Measurements from ENCODE around the gene ADAMTS16.

The ADAMTS16 gene

DNA sequence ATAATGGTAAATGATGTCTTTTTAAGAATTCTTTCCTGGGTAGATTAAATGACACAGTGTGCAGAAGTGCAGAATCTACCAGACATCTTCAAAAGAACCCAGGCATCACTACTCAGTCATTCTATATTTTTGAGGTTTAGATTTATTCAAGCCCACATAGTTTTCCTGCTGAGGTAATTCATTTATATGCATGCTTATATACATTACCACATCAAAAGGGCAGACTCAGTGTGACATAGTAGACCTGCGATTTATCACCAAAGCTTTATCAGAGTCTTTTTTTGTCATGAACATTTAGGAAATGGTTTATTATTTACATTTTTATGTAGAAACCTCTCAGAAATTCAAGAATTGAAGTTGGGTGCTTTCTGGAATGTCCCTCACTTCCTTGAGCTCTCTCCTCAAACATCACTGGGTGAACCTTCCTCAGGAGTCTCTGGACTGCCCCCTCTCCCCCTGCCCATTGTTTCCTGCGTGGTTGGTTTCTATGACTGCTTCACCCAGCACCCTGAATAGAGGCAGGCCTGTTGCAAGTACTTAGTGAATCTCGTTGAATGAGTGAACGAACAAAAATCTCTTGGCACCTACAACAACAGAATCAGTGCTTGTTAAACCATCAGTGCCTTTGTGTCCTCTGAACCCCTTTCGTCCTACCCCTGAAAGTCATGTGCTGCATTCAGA lies 42.5 kb downstream of the ADAMTS16 start:
- no peak for DNase-seq (ENCODE audit: low read depth in 1 of 2, low spot score in 1 of 2)

DNA sequence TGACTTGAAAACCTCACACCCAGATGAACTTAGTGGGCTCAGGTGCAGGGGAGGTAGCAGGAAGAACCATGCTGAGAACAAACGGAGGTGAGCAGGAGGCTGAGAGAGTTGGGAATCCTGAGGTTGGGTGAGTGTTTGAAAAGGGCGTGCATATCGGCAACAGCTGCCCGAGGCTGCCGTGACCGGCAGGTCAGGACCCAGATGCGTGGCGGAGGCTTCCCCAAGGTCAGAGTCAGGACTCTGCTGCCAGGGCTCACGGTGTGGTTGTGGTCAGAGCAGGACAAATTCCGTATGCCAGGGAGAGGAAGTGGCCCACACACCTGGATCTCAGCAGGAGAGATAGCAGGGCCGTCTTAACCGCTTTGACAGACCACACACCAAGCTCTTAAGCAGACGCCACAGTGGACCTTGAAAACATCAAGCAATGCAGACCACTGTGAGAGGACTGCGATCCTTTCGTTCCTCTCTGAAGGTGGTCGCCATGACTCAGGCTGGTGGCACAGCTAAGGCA lies 43.1 kb downstream of the ADAMTS16 start:
- DNase-seq (ENCODE audit: low read depth in 1 of 2, low spot score in 1 of 2), result no peak

DNA sequence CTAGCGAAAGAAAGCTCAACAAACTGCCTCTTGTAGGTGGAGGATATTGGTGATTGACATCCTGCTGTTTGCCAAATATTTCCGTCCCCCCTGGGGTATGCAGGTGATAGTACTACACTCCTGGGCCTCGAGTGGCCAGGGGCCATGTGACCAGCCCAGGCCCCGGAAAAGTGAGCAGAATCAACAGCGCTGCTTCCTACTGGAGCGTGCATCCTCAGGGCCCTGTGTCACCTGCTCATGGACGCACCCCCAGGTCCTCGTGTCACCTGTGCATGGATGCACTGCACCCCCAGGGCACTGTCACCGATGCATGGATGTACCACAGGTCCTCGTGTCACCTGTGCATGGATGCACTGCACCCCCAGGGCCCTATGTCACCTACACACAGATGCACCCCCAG lies 43.8 kb downstream of the ADAMTS16 start:
- DNase-seq (ENCODE audit: low read depth in 1 of 2, low spot score in 1 of 2), result no peak

DNA sequence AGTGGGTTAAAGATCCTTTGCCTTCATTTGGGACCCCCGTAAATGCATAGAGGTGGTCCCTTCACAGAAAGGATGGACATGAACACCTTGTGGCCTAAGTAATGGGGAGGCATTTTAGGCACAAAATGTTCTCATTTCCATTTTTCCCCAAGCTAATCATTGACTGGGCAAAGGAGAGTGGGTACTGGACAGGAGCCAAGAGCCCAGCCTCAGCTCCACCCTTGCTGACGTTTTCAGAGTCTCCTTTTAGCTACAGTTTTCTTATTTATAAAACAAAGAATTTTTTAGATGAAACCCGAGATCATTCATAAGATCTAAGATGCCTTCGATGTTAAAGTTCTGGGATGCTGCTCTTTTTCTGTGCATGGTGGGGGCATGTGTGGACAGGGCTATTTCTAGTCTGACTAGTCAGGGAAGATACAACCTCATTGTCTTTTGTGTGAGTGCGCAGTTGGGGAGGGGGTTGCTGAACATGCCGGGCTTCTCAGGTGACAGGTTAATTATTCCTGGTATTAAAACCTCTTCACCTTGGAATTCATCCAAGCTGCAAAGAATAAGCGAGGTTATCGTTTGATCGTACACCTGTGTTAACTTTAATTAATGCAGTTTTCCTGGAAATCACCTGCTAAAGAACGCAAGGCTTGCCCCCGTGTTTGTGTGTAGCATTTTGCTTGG lies 48.4 kb downstream of the ADAMTS16 start:
- DNase-seq (ENCODE audit: low read depth in 1 of 2, low spot score in 1 of 2), result no peak

DNA sequence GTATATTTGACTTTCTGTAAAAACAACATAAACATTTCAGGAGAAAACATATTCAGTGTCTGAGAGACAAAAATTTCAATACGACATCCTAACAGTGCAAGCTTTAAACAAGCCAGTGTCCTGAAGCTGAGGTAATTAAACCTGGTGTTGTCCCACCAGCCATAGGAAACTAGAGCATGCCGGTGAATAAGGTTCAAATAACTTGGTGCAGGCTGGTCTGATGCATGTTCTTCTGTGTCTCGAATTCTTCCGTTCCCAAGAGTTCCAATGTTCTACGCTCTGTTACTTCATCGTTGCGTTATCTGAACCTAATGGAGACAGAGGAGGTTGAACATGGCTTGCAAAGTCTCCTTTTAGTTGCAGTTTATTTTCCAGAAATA lies 48.9 kb downstream of the ADAMTS16 start:
- DNase-seq (ENCODE audit: low read depth in 1 of 2, low spot score in 1 of 2), result no peak

DNA sequence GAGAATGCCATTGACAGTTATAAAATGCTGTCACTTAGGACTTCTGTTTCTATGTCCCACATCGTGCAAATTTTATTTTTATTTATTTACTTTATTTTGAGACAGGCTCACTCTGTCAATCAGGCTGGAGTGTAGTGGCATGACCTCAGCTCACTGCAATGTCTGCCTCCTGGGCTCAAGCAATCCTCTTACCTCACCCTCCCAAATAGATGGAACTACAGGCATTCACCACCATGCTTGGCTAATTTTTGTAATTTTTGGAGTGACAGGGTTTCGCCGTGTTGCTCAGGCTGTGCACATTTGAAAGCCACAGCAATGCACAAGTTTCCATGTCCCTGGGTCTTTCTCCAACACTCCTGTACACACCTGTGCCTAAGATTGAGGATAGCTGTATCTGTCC lies 51.8 kb downstream of the ADAMTS16 start:
- DNase-seq (ENCODE audit: low read depth in 1 of 2, low spot score in 1 of 2), result no peak

DNA sequence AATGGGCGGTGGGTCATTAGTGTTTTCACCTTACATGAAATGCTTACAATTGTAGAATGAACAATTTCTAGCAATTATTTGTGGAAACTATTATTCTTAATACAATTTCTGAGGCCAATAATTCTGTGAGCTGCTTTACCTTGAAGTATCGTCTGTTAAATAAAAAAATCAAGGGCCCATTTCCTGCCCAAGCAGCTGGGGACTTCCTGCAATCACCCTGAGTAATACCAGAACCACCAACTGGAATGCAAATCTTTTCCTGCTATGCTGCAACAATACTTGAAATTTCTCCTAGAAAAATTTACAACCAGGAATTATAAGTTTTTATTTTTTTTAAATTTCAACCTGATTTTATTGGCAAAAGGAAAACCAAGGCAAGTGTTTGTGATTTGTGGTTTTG lies 52.6 kb downstream of the ADAMTS16 start:
- no peak for DNase-seq (ENCODE audit: low read depth in 1 of 2, low spot score in 1 of 2)

DNA sequence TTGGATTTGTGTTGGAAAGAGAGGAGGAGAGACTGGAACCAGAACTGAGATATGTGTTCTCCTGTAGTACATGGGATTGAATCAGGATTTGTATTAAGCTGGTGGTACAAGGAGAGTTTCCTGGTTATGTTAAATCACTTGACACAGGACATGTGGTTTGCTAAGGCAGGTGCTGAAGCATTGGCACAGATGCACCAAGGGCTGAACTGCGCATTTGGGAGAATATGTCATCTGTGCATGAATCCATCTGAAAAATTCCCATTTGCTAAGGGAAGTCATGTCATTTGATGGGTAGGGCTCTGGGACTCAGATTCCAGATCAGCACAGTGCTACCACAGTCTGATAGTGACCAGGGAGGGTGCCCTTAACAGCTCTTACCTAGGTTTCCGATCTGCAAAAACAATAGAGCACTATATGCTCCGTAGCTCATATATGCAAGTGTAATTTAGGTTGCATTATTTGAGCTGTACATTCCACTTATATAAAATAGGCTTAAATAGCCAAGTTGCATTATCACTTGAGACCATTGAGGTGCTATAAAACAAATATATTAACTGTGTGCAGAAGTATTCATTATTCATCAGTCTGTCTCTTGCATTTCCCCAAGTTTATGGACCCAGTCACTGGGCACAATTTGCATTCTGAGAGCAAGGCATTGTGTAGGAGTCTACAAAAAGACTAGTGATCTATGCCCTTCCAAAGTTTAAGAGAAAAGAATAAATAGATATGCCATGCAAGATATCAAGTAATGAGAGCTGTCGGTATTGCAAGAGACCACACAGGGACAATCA lies 55.2 kb downstream of the ADAMTS16 start:
- no peak for DNase-seq (ENCODE audit: low read depth in 1 of 2, low spot score in 1 of 2)

DNA sequence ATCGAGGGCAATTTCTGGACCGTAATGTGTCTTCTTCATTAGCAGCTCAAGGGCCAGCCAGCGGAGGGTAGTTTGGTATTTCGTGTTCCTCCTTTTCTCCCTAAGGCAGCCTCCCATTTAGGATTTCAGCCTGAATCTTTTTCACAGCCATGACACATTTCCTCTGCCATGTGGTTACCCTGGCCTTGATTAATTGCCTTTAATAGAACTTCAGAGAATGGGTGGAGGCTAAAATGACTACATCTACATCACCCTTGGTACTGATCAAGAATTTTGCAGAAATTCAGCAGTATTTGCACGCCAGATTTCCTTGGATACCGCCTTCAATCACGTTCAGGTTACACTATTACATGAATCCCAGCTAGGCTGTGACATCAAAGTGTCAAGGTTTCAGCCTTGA lies 58.0 kb downstream of the ADAMTS16 start:
- DNase-seq (ENCODE audit: low read depth in 1 of 2, low spot score in 1 of 2), result no peak

DNA sequence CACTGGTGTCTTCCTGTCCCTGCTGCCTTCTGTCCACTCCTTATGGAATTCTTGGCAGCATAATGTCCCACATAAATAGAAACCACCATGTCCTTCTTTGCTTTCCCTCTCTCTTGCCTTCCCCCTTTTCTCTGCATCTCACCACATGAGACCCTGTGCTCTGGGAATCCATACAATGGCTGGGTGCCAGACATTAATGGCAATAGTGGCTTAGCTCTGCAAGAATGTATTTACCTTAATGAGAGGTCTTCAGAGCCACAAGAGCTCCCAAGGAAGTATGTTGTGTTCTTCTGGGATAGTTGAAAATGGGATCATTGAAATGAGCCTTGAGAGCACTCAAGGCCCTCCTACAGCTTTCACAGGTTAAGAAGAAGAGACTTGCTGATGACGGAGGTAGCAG lies 58.7 kb downstream of the ADAMTS16 start:
- DNase-seq (ENCODE audit: low read depth in 1 of 2, low spot score in 1 of 2), result no peak

DNA sequence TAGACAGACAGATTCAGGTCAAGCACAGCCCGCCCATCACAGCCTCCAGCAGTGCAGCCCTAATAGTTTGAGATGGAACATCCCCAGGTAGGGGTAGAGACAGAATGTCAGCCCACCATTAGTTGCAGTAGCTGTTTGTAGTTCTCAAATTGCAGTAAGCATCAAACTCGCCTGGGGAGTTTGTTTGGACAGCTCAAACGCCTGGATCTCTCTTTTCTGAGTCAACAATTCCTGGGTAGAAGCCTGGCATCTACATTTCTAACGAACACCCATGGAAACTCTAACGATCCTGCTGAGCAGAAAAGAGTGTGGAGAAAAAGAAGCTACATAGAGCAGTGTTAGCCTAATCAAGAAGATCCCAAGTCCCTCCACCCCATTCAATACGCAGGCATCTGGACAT lies 59.4 kb downstream of the ADAMTS16 start:
- DNase-seq (ENCODE audit: low read depth in 1 of 2, low spot score in 1 of 2), result no peak

DNA sequence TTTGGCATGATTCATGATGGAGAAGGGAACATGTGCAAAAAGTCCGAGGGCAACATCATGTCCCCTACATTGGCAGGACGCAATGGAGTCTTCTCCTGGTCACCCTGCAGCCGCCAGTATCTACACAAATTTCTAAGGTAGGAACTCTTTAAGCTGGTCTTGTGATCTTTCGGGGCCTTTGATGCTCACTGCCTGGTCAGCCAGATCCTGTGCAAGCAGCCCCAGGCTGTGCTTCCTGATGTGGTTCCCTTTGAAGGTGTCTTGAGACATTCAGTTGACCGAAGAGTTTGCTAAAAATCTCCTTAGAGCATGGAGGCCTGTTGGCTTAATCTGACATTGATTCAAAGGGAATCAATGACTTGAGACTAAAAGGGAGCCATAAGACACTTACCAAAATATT lies 60.0 kb downstream of the ADAMTS16 start:
- DNase-seq (ENCODE audit: low read depth in 1 of 2, low spot score in 1 of 2), result no peak

DNA sequence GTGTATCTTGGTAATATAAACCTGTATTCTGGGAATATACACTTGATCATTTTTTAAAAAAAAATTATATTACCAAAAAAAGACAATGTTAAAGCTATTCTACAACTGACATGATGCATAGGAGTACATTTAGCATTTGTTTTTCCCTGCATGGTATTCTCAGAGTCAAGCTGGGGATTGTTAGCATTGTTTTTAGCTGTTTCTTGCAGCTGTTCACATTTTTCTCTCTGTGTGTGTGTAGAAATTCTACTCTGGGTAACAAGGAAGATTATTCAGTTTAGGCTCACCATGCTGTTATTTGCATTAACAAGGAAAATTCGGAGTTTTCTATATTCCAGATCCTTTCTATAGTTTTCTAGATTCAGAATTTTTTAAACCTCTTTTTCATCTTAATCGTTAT lies 62.2 kb downstream of the ADAMTS16 start:
- DNase-seq (ENCODE audit: low read depth in 1 of 2, low spot score in 1 of 2), result no peak

DNA sequence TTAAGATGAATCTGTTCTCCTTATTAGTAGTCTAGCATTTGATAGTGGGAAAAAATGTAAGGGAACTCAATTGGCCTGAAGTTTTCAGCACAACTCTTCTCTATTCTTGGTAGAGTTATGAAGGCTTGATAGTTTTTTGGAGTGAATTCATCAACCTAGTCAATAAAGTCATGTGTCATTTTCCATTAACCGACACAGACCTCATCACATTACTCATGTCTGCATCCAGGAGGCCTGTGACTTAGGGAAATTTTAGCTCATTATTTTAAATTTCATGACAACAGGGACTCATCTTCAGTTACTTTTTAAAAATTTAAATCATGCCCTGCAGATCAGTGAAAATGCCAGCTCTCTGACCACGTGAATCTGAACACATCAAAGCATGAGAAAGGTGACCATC lies 63.3 kb downstream of the ADAMTS16 start:
- no peak for DNase-seq (ENCODE audit: low read depth in 1 of 2, low spot score in 1 of 2)

DNA sequence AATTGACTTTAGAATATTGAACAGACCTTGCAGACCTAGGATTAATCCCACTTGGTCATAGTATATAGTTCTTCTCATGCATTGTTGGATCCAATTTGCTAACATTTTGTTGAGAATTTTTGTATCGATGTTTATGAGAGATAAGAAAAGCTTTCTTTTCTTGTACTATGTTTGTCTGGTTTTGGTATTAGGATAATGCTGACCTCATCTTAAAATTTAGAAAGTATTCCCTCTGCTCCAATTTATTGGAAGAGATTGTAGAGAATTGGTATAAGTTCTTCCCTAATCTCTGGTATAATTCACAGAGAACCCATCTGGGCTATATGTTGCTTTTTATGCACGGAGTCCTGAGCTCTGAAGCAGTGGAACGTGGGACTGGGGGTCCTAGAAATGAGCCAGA lies 67.7 kb downstream of the ADAMTS16 start:
- DNase-seq (ENCODE audit: low read depth in 1 of 2, low spot score in 1 of 2), result no peak

DNA sequence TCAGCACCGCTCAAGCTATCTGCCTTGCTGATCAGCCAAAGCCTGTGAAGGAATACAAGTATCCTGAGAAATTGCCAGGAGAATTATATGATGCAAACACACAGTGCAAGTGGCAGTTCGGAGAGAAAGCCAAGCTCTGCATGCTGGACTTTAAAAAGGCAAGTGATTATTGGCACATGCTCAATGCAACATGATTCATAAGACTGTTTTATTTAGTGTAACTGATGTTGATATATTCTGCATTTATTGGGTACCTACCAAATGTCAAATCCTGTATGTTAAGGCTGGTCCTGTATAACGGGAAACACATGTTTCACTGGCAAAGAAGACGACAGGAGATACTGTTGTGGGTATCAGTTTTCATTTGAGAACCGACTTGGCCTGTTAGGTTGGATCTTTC lies 69.0 kb downstream of the ADAMTS16 start:
- no peak for DNase-seq (ENCODE audit: low read depth in 1 of 2, low spot score in 1 of 2)

DNA sequence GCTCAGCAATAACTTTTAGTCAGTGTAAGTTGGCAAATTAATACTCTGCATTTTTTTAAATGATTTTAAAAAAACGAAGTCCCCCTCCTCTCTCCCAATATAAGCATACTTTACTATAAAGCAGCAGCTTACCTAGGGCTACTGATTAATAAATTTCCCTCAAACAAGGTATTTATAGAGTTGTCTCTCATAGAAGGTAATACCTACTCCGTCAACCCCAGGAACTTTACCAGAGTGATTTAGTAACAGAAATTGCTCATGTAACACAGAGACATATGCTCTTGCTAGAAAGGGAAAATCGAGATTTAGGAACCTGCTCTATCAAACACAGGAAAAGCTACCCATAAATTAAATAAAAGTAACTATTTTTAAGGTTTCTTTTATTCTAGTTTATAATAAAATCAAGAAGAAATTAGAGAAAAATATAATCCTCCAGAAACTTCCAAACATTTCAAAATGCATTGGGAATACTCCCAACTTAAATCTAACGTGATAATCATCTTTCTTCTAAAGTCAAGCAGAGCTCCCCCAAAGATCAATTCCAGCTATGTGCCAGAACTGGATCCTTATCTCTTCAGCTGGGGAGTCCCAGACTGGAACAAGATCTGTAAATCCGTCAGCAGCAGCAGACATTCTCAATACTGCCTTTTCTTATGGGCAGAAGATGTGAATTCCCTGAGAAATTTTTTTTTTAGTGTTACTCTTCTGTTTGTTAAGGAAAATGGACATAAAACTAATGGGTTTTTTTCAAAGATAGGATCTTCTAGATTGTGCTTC lies 69.6 kb downstream of the ADAMTS16 start:
- DNase-seq (ENCODE audit: low read depth in 1 of 2, low spot score in 1 of 2), result no peak

DNA sequence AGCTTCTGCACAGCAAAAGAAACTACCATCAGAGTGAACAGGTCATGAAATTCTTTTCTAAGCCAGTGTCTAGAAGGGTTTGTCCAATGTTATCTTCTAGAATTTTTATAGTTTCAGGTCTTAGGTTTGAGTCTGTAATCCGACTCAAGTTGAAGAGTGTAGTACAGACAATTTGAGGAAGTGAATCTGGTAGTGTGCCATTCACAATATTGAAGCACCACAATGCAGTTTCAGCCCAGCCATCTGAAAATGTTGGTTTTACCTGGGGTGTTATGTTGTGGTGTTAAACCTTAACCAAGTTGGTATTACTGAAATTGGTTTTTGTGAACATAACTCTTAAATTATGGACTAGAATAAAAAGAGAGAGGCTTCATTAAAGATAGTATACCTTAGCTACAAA lies 77.2 kb downstream of the ADAMTS16 start:
- DNase-seq (ENCODE audit: low read depth in 1 of 2, low spot score in 1 of 2), result no peak

DNA sequence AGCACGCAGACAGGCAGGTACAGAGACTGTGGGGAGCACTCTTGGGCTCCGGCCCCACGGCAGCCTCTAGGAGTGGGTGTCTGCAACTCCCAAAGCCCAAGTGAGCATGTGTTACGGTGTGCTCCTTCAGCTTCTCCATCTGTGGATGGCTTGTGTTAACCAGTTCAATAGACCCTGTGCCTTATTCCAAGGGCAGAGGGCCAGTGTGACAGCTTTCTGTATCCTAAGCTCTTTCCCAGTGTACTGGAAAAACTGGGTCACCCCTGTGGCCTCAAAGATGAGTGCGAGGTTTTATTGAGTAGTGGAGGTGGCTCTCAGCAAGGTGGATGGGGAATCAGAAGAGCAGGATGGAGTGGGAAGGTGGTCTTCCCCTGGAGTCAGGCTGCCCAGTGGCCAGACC lies 78.3 kb downstream of the ADAMTS16 start:
- no peak for DNase-seq (ENCODE audit: low read depth in 1 of 2, low spot score in 1 of 2)

DNA sequence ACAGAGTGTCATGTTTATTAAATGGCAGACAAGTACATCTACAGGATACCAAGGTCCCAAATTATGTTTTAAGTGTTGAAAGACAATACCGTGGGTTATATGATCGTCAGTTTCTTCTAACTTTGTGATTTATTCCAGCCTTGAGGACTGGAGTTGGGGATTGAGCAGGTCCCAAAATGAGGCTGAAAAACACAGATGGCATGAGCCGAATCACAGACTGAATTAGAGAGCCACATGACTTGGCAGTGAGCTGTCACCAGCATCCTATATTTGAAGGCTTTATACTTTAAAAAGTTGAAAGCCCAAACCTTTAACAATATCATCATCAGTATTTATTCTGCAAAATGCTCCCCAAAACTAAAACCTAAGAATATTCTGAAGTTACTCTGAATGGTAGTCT lies 79.4 kb downstream of the ADAMTS16 start:
- DNase-seq (ENCODE audit: low read depth in 1 of 2, low spot score in 1 of 2), result no peak

DNA sequence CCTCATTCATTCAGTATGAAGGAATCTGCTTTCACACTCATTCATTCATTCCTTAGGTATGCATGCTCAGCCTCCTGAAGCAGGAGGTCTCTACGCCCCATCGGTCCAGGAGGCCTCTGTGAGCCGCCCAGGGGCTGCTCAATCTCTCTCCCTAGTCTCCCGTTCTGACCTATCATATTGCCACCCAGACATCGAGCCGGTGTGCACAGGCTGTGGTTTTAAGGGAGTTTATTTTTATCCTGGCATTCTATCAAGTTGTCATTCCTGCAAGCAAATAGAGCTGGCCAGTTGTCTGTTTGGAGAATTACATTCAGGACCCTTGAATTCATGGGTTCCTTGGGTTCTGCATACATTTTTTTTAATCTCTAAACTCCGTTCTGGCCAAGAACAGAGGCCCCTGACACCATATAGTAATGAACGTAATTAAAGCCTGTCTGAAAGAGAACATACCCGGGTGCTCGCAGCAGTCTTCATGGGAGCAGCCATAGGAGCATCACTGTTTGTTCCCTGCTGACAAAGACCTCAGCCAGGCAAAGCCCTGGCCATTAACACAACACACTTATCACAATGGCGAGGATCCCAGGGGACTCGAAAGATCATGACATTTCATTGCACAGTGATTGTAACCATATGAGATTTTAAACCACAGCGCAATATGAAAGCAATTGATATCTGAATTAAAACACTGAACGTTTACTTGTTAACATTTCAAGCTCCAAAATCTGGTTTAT lies 80.9 kb downstream of the ADAMTS16 start:
- DNase-seq (ENCODE audit: low read depth in 1 of 2, low spot score in 1 of 2), result no peak
